Thoracic aorta (tissue), 2 donors: ENCODE measurements around the gene DTNB. TPM values are rescaled to one million over a fixed set of nuclear protein-coding genes. Genes with fewer than 3 reads are reported as not detected.
A peak's percentile ranks its signal among the peaks of the same experiment; 100 is the strongest.

Source experiments
- ATAC-seq: fragments of 150-250 bp; one replicate; pipeline ENCODE4 v1.8.0; 2017; ENCODE audit warnings: low read depth; ENCODE audit not compliant: insufficient number of reproducible peaks, low FRiP score
- DNase-seq: peaks from one replicate; pipeline ENCODE4 v3.0.0-alpha.2; 2020; ENCODE audit warnings: low spot score
- H3K27ac ChIP-seq, 2 donors: fragments of 200-600 bp; sonication (generic); 1 replicate in 1 of 2; 2 replicates in 1 of 2; pipeline ENCODE4 v1.5.1; 2016; ENCODE audit warnings: mild to moderate bottlenecking in 2 of 2, moderate library complexity in 2 of 2
- H3K27me3 ChIP-seq: fragments of 200-600 bp; sonication (generic); replicated peaks from 2 replicates; pipeline ENCODE4 v1.6.0; 2016; ENCODE audit warnings: mild to moderate bottlenecking; ENCODE audit not compliant: insufficient read depth
- H3K36me3 ChIP-seq: fragments of 200-600 bp; sonication (generic); one replicate; pipeline ENCODE4 v1.5.1; 2016
- H3K4me1 ChIP-seq, 2 donors: fragments of 200-600 bp; sonication (generic); 1 replicate in 1 of 2; 2 replicates in 1 of 2; pipeline versions ENCODE4 v1.5.1 to v1.6.0; 2016; ENCODE audit warnings: low read depth in 2 of 2, mild to moderate bottlenecking in 1 of 2; ENCODE audit not compliant: control insufficient read depth in 1 of 2
- H3K4me3 ChIP-seq: fragments of 200-600 bp; sonication (generic); 2 replicates; pipeline ENCODE4 v1.5.1; 2016; ENCODE audit warnings: mild to moderate bottlenecking
- H3K9me3 ChIP-seq: fragments of 200-600 bp; sonication (generic); 2 replicates; pipeline ENCODE4 v1.5.1; 2016
- CTCF ChIP-seq: fragments of 200-600 bp; sonication (generic); IDR thresholded peaks from one replicate; pipeline ENCODE4 v1.5.1; 2019; ENCODE audit warnings: antibody characterized with exemption
- total RNA-seq, 2 donors: library from RNA; depleted of rRNA; stranded (reverse); fragments of >200 nt; gene quantifications; one replicate each; pipeline versions ENCODE4 v1.1.0 to v1.2.3, GENCODE V29; 2016

DTNB gene
- total RNA-seq, 2 donors from 2014 or later: 16.3 to 76.2 TPM

GRCh38 chr2:25701801-25702200 is 28.4 kb upstream of the DTNB start:
- H3K27ac ChIP-seq: no peak overlapping the region
- DNase-seq (no peak), ATAC-seq (no peak)
- no peak for TF ChIP-seq CTCF
- H3K36me3 ChIP-seq: no peaks in the 10 kb centered on the region
- H3K4me3 ChIP-seq: no peak overlapping the region
- no peaks in the 10 kb centered on the region for H3K4me1 ChIP-seq
- H3K9me3 ChIP-seq: no peaks in the 10 kb centered on the region
- H3K27me3 ChIP-seq: no peaks in the 10 kb centered on the region

DNA sequence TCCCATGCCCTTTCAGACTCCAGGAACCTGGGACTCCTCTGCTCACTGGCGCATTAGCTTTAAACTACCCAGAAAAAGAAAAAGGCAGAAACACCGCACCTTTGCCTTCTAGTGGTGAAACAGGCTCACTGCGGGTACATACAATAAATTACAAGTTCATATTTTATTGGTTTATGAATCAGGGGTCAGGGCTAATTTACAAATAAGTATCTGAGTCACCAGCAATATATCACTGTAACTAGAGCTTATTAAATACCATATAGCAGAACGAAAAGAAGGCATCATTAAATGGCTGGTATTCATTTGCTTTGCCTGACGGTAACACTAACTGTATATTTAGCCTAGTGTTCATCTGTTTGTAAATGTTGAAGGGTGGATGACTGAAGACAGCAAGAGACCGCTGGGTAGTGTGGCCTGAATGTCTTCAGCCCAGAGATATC is 26.9 kb upstream of the DTNB start:
- TF ChIP-seq CTCF: peak; percentile 64
- no peaks in the 10 kb centered on the region for H3K27me3 ChIP-seq
- H3K36me3 ChIP-seq: no peaks in the 10 kb centered on the region
- H3K4me1 ChIP-seq: no peaks in the 10 kb centered on the region
- no peaks in the 10 kb centered on the region for H3K9me3 ChIP-seq
- no peak overlapping the region for H3K4me3 ChIP-seq
- ATAC-seq (no peak), DNase-seq (no peak)
- no peak overlapping the region for H3K27ac ChIP-seq

DNA sequence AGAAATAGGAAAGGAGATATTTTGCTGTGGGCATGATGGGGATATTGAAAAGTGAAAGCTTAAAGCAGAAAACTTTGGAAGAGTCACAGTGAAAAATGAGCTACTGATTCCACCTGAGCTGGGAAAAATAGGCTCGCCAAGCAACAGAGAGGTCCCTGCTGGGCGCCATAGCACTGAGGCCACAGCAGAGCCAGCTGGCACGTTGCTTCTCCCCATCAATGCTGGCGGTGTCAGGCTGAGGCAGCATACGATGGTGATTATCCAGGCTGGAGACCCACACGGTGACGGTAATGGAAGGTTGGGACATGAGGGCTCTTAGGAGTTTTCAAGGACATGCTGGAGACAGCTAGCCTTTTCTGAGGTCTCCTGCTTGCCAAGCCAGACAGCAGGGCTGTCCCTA is 25.8 kb upstream of the DTNB start:
- Histone ChIP-seq H3K9me3 (no peaks in the 10 kb centered on the region), H3K4me1 (no peaks in the 10 kb centered on the region), H3K4me3 (no peak overlapping the region), H3K27ac (no peak overlapping the region), H3K27me3 (no peaks in the 10 kb centered on the region), H3K36me3 (no peaks in the 10 kb centered on the region)
- ATAC-seq (no peak), DNase-seq (no peak)
- TF ChIP-seq CTCF: no peak

GRCh38 chr2:25698752-25699151 is 25.4 kb upstream of the DTNB start:
- no peak overlapping the region for H3K4me3 ChIP-seq
- H3K27me3 ChIP-seq: no peaks in the 10 kb centered on the region
- ATAC-seq (no peak), DNase-seq (no peak)
- no peaks in the 10 kb centered on the region for H3K4me1 ChIP-seq
- H3K27ac ChIP-seq: no peak overlapping the region
- H3K36me3 ChIP-seq: no peaks in the 10 kb centered on the region
- H3K9me3 ChIP-seq: no peaks in the 10 kb centered on the region
- TF ChIP-seq CTCF: no peak

- DNase-seq (no peak), ATAC-seq (no peak)
- Histone ChIP-seq H3K4me1 (no peaks in the 10 kb centered on the region), H3K4me3 (no peak overlapping the region), H3K36me3 (no peaks in the 10 kb centered on the region), H3K27ac (no peak overlapping the region), H3K9me3 (no peaks in the 10 kb centered on the region), H3K27me3 (no peaks in the 10 kb centered on the region)
- no peak for TF ChIP-seq CTCF
Observed at GRCh38 chr2:25697559-25698341, 24.4 kb upstream of the DTNB start.
